Endothelial cell of umbilical vein (primary cell): ENCODE data around the gene TEKT1. TPM values are rescaled to one million over a fixed set of nuclear protein-coding genes. Genes with fewer than 3 reads are reported as not detected.
"Not testable (repeated sequence)": the region's sequence is repeated elsewhere in the genome, so short reads cannot be mapped to it uniquely, and the experiment has no call there.

Experiments
- BruUV-seq: library from RNA; stranded (reverse); fragments of 400-500 nt; replicated peaks from 2 replicates; lab custom pipeline; 2021; lab: Mats Ljungman, UMichigan
- CTCF ChIA-PET: fragments of 300-600, 350-600 bp; sonication (Branson Sonifier 250); formaldehyde crosslinking; loops from one replicate; lab custom pipeline; 2021; ENCODE audit warnings: antibody characterized with exemption, inconsistent platforms; lab: Charles Lee
- POLR2A ChIA-PET: fragments of 300-600, 350-600 bp; sonication (Branson Sonifier 250); formaldehyde crosslinking; loops from one replicate; lab custom pipeline; 2021; ENCODE audit warnings: antibody characterized with exemption, inconsistent platforms; lab: Charles Lee
- DNase-seq: peaks from one replicate; pipeline ENCODE4 v3.0.0-alpha.2; 2011; ENCODE audit warnings: low read depth, low spot score
- FAIRE-seq: peaks from 2 replicates; lab custom pipeline; 2011; peaks lifted over from hg19 to GRCh38; lab: Jason Lieb, UNC
- H2AFZ ChIP-seq: 2 replicates; pipeline ENCODE4 v1.6.0; 2012; ENCODE audit warnings: low read depth, low read length, control low read depth, inconsistent platforms
- H3K27ac ChIP-seq: 2 replicates; pipeline ENCODE4 v1.5.1; 2011; ENCODE audit warnings: low read depth, mild to moderate bottlenecking, control low read depth, low read length, moderate library complexity; ENCODE audit not compliant: insufficient read depth
- H3K27me3 ChIP-seq, 2 experiments: 2 replicates each; pipeline versions ENCODE4 v1.6.0 to v1.6.1; 2011; ENCODE audit warnings: low read length in 2 of 2, mixed read lengths in 1 of 2; ENCODE audit not compliant: control insufficient read depth in 2 of 2, insufficient read depth in 2 of 2
- H3K36me3 ChIP-seq, 2 experiments: 2 replicates in 1 of 2; 3 replicates in 1 of 2; pipeline ENCODE4 v1.5.1; 2011; ENCODE audit warnings: low read length in 2 of 2, mild to moderate bottlenecking in 1 of 2, moderate library complexity in 1 of 2; ENCODE audit not compliant: control insufficient read depth in 2 of 2, insufficient read depth in 2 of 2; ENCODE audit errors: extremely low read depth in 1 of 2
- H3K4me1 ChIP-seq: 3 replicates; pipeline ENCODE4 v1.5.1; 2011; ENCODE audit warnings: mild to moderate bottlenecking, low read length; ENCODE audit not compliant: control insufficient read depth, insufficient read depth; ENCODE audit errors: extremely low read depth
- H3K4me2 ChIP-seq: 2 replicates; pipeline ENCODE4 v1.6.1; 2011; ENCODE audit warnings: low read length, control low read depth, mixed read lengths; ENCODE audit not compliant: insufficient read depth
- H3K4me3 ChIP-seq, 3 experiments: fragments of 200-600 bp in 1 of 3; sonication (generic), shearing (Covaris generic) in 1 of 3; replicated peaks in 1 of 3; 2 replicates each; pipeline ENCODE4 v1.5.1; 2011 to 2016; ENCODE audit warnings: control low read depth in 3 of 3, low read length in 3 of 3, mild to moderate bottlenecking in 2 of 3, inconsistent platforms in 1 of 3, low read depth in 1 of 3, moderate library complexity in 1 of 3; ENCODE audit not compliant: insufficient read depth in 1 of 3
- H3K79me2 ChIP-seq: 2 replicates; pipeline ENCODE4 v1.6.0; 2012; ENCODE audit warnings: low read length, inconsistent platforms; ENCODE audit not compliant: control insufficient read depth, insufficient read depth
- H3K9ac ChIP-seq: replicated peaks from 2 replicates; pipeline ENCODE3; 2011; ENCODE audit warnings: low read length, control low read depth; ENCODE audit not compliant: insufficient read depth; ENCODE audit errors: extremely low read depth
- H3K9me1 ChIP-seq: replicated peaks from 3 replicates; pipeline ENCODE4 v1.6.0; 2011; ENCODE audit warnings: mild to moderate bottlenecking, low read length; ENCODE audit not compliant: control insufficient read depth, insufficient read depth; ENCODE audit errors: extremely low read depth
- H3K9me3 ChIP-seq: replicated peaks from 2 replicates; pipeline ENCODE4 v1.5.1; 2012; ENCODE audit warnings: low read length, inconsistent platforms; ENCODE audit not compliant: control insufficient read depth, insufficient read depth
- H4K20me1 ChIP-seq: replicated peaks from 2 replicates; pipeline ENCODE3; 2011; ENCODE audit warnings: mild to moderate bottlenecking, low read length; ENCODE audit not compliant: control insufficient read depth, insufficient read depth; ENCODE audit errors: extremely low read depth
- CTCF ChIP-seq, 2 donors: IDR thresholded peaks; 1 replicate in 1 of 2; 2 replicates in 1 of 2; pipeline ENCODE4 v1.5.1; 2011; ENCODE audit warnings: low read length in 2 of 2, mild to moderate bottlenecking in 2 of 2, moderate library complexity in 2 of 2, control low read depth in 1 of 2, inconsistent platforms in 1 of 2, low read depth in 1 of 2; ENCODE audit not compliant: insufficient read depth in 1 of 2; ENCODE audit errors: extremely low read depth in 1 of 2
- FOS ChIP-seq: IDR thresholded peaks from 2 replicates; pipeline ENCODE4 v1.6.1; 2011; ENCODE audit warnings: mild to moderate bottlenecking, low read length, moderate library complexity, borderline replicate concordance; ENCODE audit not compliant: insufficient read depth
- GATA2 ChIP-seq: IDR thresholded peaks from 2 replicates; pipeline ENCODE4 v1.7.0; 2011; ENCODE audit warnings: low read depth, mild to moderate bottlenecking, moderate library complexity, mixed read lengths, low read length; ENCODE audit not compliant: insufficient read length, insufficient read depth
- MAX ChIP-seq: IDR thresholded peaks from 2 replicates; pipeline ENCODE4 v1.6.1; 2011; ENCODE audit not compliant: insufficient read depth, insufficient read length
- MYC ChIP-seq: IDR thresholded peaks from one replicate; pipeline ENCODE4 v1.6.1; 2011; ENCODE audit warnings: mild to moderate bottlenecking, low read depth, low read length
- dilution Hi-C: fragments of 300-500 bp; cut with MboI; formaldehyde crosslinking; loops from one replicate; pipeline ENCODE4 v1.15.0; 2019; ENCODE audit warnings: low sequenced_read_pairs; ENCODE audit not compliant: extremely low pct_ligation_motif_present
- intact Hi-C: fragments of 100-400 bp; cut with micrococcal nuclease; formaldehyde crosslinking; loops from one replicate; pipeline ENCODE4 v1.10.0; 2022
- polyA plus RNA-seq, 4 experiments: library from polyadenylated mRNA; depleted of rRNA in 3 of 4; stranded (reverse) in 3 of 4; unstranded in 1 of 4; fragments of >200 nt; gene quantifications; 2 replicates each; pipeline versions ENCODE4 v1.2.1 to v1.2.3, GENCODE V29; 2011 to 2012; ENCODE audit warnings: missing spikeins in 1 of 4
- total RNA-seq: library from RNA; stranded (reverse); gene quantifications from 2 replicates; pipeline ENCODE4 v1.2.3, GENCODE V29; 2021

TEKT1 gene
- total and polyA plus RNA-seq, 2 donors (not counting 3 experiments of a cell fraction or from before 2014, with no cell fraction given) = not detected

- Histone ChIP-seq H2AFZ (no peak overlapping the region), H3K27ac (no peak overlapping the region), H3K27me3 (peaks cover 27 to 31% of the 10 kb centered on the region in 2 experiments), H3K36me3 (no peaks in the 10 kb centered on the region), H3K4me3 (no peak overlapping the region), H4K20me1 (no peaks in the 10 kb centered on the region), H3K79me2 (no peaks in the 10 kb centered on the region), H3K9ac (no peak overlapping the region), H3K9me1 (no peaks in the 10 kb centered on the region), H3K9me3 (no peaks in the 10 kb centered on the region), H3K4me1 (no peaks in the 10 kb centered on the region), H3K4me2 (no peak overlapping the region)
- dilution Hi-C loops = no loop called here
- POLR2A ChIA-PET = no interaction called here
- CTCF ChIA-PET = interaction anchor here (0.6 to 3.6 kb wide), 62 partner anchors 8 to 372 kb away, joined by 3 to 81 read pairs (median 5); partner anchors contain the start of genes FBXO39, RNASEK, SLC13A5 and SLC16A13
- DNase-seq (peak; percentile 68), FAIRE-seq (peak; percentile 68)
- BruUV-seq = no TSS peak
- TF ChIP-seq GATA2 (no peak), FOS (no peak), CTCF (IDR thresholded peaks at IDR 0.05; ENCODE audit: extremely low read depth in 1 of 2, insufficient read depth in 1 of 2, low read depth in 1 of 2, low read length in 2 of 2) (peak; percentile 21 to 26), MYC (no peak), MAX (no peak)
- intact Hi-C loops = loop anchor here (1.0 kb wide), 2 partner anchors 177 to 178 kb away; no protein-coding TSS in a partner anchor
Observed at GRCh38 chr17:6843241-6843880, 11.8 kb upstream of the TEKT1 start.

- H3K79me2 ChIP-seq, H3K9me1 ChIP-seq, H4K20me1 ChIP-seq, dilution Hi-C loops, H3K4me1 ChIP-seq, BruUV-seq, DNase-seq, H3K9me3 ChIP-seq, H3K36me3 ChIP-seq, intact Hi-C loops, H3K4me3 ChIP-seq, POLR2A ChIA-PET, H3K4me2 ChIP-seq, H2AFZ ChIP-seq, H3K27ac ChIP-seq, H3K9ac ChIP-seq: not testable (repeated sequence)
- FAIRE-seq = peak; percentile 71
- CTCF ChIA-PET = interaction anchor here (1.0 to 3.6 kb wide), 8 partner anchors 9 to 180 kb away, joined by 3 to 81 read pairs (median 22); partner anchors contain the start of genes TEKT1 and XAF1
- peaks cover 30 to 35% of the 10 kb centered on the region in 2 experiments for H3K27me3 ChIP-seq
Observed at GRCh38 chr17:6841769-6842168, 10.2 kb upstream of the TEKT1 start.
